WTC11 (cell line): ENCODE results near the gene CD80. TPM values are rescaled to one million over a fixed set of nuclear protein-coding genes. Genes with fewer than 3 reads are reported as not detected.

Source experiments
- ATAC-seq: fragments of 200-7000 bp; cut with Tn5 transposase; 2 replicates; pipeline ENCODE4 v1.10.0; 2021; ENCODE audit warnings: mild to moderate bottlenecking, moderate library complexity
- CTCF ChIA-PET: fragments of 300-600 bp; sonication (Branson Sonifier 250); formaldehyde crosslinking; loops from one replicate; lab custom pipeline; 2021; ENCODE audit warnings: antibody characterized with exemption; lab: Charles Lee
- POLR2A ChIA-PET: fragments of 350-600 bp; sonication (Branson Sonifier 250); formaldehyde crosslinking; loops from one replicate; lab custom pipeline; 2021; ENCODE audit warnings: antibody characterized with exemption; lab: Charles Lee
- DNase-seq: peaks from one replicate; pipeline ENCODE4 v3.0.0; 2021; ENCODE audit warnings: low spot score
- H3K27ac Mint-ChIP-seq: 2 replicates; pipeline ENCODE4 v1.8.0; 2021; ENCODE audit warnings: mixed read lengths
- H3K27me3 Mint-ChIP-seq: 2 replicates; pipeline ENCODE4 v1.8.0; 2021; ENCODE audit warnings: low read depth, mild to moderate bottlenecking, moderate library complexity, mixed read lengths
- H3K36me3 Mint-ChIP-seq: 2 replicates; pipeline ENCODE4 v1.8.0; 2021; ENCODE audit warnings: mixed read lengths
- H3K4me1 Mint-ChIP-seq: 2 replicates; pipeline ENCODE4 v1.8.0; 2022; ENCODE audit warnings: mixed read lengths
- H3K4me3 Mint-ChIP-seq: 2 replicates; pipeline ENCODE4 v1.8.0; 2021; ENCODE audit warnings: mild to moderate bottlenecking, moderate library complexity, mixed read lengths
- H3K9me3 Mint-ChIP-seq: 2 replicates; pipeline ENCODE4 v1.8.0; 2021; ENCODE audit warnings: mixed read lengths
- ARID4B ChIP-seq: sonication (generic); formaldehyde crosslinking; IDR thresholded peaks from 2 replicates; pipeline ENCODE4 v1.8.0; 2023; ENCODE audit warnings: missing genetic modification reagents, mild to moderate bottlenecking, borderline replicate concordance
- CREM ChIP-seq: sonication (generic); formaldehyde crosslinking; IDR thresholded peaks from 2 replicates; pipeline ENCODE4 v1.8.1; 2022; ENCODE audit warnings: mild to moderate bottlenecking, missing genetic modification reagents, moderate library complexity
- CTCF ChIP-seq: fragments of 200-600 bp; IDR thresholded peaks from 2 replicates; pipeline ENCODE4 v1.8.0; 2022; ENCODE audit warnings: antibody characterized with exemption
- ELF4 ChIP-seq: sonication (generic); formaldehyde crosslinking; IDR thresholded peaks from 2 replicates; pipeline ENCODE4 v1.8.1; 2022; ENCODE audit warnings: low read depth, mild to moderate bottlenecking, moderate library complexity, missing genetic modification reagents
- GRHL2 ChIP-seq: fragments of 250-450 bp; sonication (Bioruptor Pico); IDR thresholded peaks from 2 replicates; pipeline ENCODE4 v1.8.0; 2022; ENCODE audit warnings: mild to moderate bottlenecking, moderate library complexity; ENCODE audit not compliant: insufficient replicate concordance, severe bottlenecking
- GTF2I ChIP-seq: fragments of 250-450 bp; sonication (Bioruptor Pico); conservative IDR thresholded peaks from 2 replicates; pipeline ENCODE4 v1.4.0; 2021; ENCODE audit warnings: mild to moderate bottlenecking
- IRF2 ChIP-seq: sonication (generic); formaldehyde crosslinking; IDR thresholded peaks from 2 replicates; pipeline ENCODE4 v1.8.0; 2022; ENCODE audit warnings: low read depth, missing genetic modification reagents, borderline replicate concordance
- OVOL2 ChIP-seq: fragments of 250-450 bp; sonication (Bioruptor Pico); IDR thresholded peaks from 2 replicates; pipeline ENCODE4 v1.9.0; 2021; ENCODE audit warnings: mild to moderate bottlenecking, borderline replicate concordance
- PRRX2 ChIP-seq: fragments of 250-450 bp; sonication (Bioruptor Pico); IDR thresholded peaks from 2 replicates; pipeline ENCODE4 v1.8.0; 2021; ENCODE audit warnings: mild to moderate bottlenecking
- SOX15 ChIP-seq: fragments of 250-450 bp; sonication (Bioruptor Pico); IDR thresholded peaks from 2 replicates; pipeline ENCODE4 v1.9.0; 2021; ENCODE audit warnings: mild to moderate bottlenecking
- TCF7 ChIP-seq: sonication (generic); formaldehyde crosslinking; IDR thresholded peaks from 2 replicates; pipeline ENCODE4 v1.8.0; 2022; ENCODE audit warnings: mild to moderate bottlenecking, low read depth, missing genetic modification reagents, moderate library complexity
- USF2 ChIP-seq: sonication (generic); formaldehyde crosslinking; IDR thresholded peaks from 2 replicates; pipeline ENCODE4 v1.8.1; 2023; ENCODE audit warnings: mild to moderate bottlenecking, missing genetic modification reagents, moderate library complexity
- ZNF121 ChIP-seq: sonication (generic); formaldehyde crosslinking; IDR thresholded peaks from 2 replicates; pipeline ENCODE4 v1.8.0; 2023; ENCODE audit warnings: missing genetic modification reagents
- ZNF232 ChIP-seq: sonication (generic); formaldehyde crosslinking; IDR thresholded peaks from 2 replicates; pipeline ENCODE4 v1.8.0; 2022; ENCODE audit warnings: mild to moderate bottlenecking, missing genetic modification reagents
- ZNF281 ChIP-seq: sonication (generic); formaldehyde crosslinking; IDR thresholded peaks from 2 replicates; pipeline ENCODE4 v1.8.0; 2023; ENCODE audit warnings: mild to moderate bottlenecking, missing genetic modification reagents
- ZNF396 ChIP-seq: fragments of 250-450 bp; sonication (Bioruptor Pico); IDR thresholded peaks from 2 replicates; pipeline ENCODE4 v1.8.0; 2021; ENCODE audit warnings: mild to moderate bottlenecking, moderate library complexity, borderline replicate concordance
- ZNF671 ChIP-seq: fragments of 250-450 bp; sonication (Bioruptor Pico); IDR thresholded peaks from 2 replicates; pipeline ENCODE4 v1.8.0; 2021; ENCODE audit warnings: mild to moderate bottlenecking
- total RNA-seq: library from RNA; stranded (reverse); gene quantifications from 3 replicates; pipeline ENCODE4 v1.2.3, GENCODE V29; 2021
- TF ChIP-seq, protein P1 (sequence below): sonication (generic); formaldehyde crosslinking; IDR thresholded peaks from 2 replicates; pipeline ENCODE4 v1.8.1; 2023; ENCODE audit warnings: mild to moderate bottlenecking, missing genetic modification reagents
- TF ChIP-seq, protein P2 (sequence below): fragments of 250-450 bp; sonication (Bioruptor Pico); IDR thresholded peaks from 2 replicates; pipeline ENCODE4 v1.8.0; 2021; ENCODE audit warnings: mild to moderate bottlenecking
- TF ChIP-seq, protein P3 (sequence below): sonication (generic); formaldehyde crosslinking; IDR thresholded peaks from 2 replicates; pipeline ENCODE4 v1.8.1; 2023; ENCODE audit warnings: mild to moderate bottlenecking, missing genetic modification reagents, moderate library complexity
- TF ChIP-seq, protein P4 (sequence below): sonication (generic); formaldehyde crosslinking; IDR thresholded peaks from 2 replicates; pipeline ENCODE4 v1.8.0; 2022; ENCODE audit warnings: mild to moderate bottlenecking, missing genetic modification reagents
- TF ChIP-seq, protein P5 (sequence below): sonication (generic); formaldehyde crosslinking; IDR thresholded peaks from 2 replicates; pipeline ENCODE4 v1.8.0; 2022; ENCODE audit warnings: mild to moderate bottlenecking, missing genetic modification reagents

Gene CD80
- total RNA-seq, 1 experiment from 2014 or later = 0.24 TPM

- peaks cover 6% of the 10 kb centered on the region; the same call in 1 of the 2 replicates for H3K9me3 Mint-ChIP-seq
- H3K4me1 Mint-ChIP-seq = peaks cover 13% of the 10 kb centered on the region
- H3K27me3 Mint-ChIP-seq = peaks cover 32% of the 10 kb centered on the region
- H3K4me3 Mint-ChIP-seq = peak within 1 kb of the TSS; percentile 92
- ATAC-seq (peak; percentile 90), DNase-seq (peak; percentile 78)
- H3K36me3 Mint-ChIP-seq = no peaks in the 10 kb centered on the region
- peak within 1 kb of the TSS; percentile 69 for H3K27ac Mint-ChIP-seq
- CTCF ChIA-PET = interaction anchor here (0.5 to 2.5 kb wide), 4 partner anchors 21 to 102 kb away, joined by 3 to 12 read pairs (median 4); no protein-coding TSS in a partner anchor
- POLR2A ChIA-PET = interaction anchor here (0.6 kb wide), 1 partner anchor 233 kb away, joined by 3 read pairs; no protein-coding TSS in a partner anchor
- no peak for TF ChIP-seq ZNF121 (CRISPR knock-in tag)
- TF ChIP-seq, protein P1, sequence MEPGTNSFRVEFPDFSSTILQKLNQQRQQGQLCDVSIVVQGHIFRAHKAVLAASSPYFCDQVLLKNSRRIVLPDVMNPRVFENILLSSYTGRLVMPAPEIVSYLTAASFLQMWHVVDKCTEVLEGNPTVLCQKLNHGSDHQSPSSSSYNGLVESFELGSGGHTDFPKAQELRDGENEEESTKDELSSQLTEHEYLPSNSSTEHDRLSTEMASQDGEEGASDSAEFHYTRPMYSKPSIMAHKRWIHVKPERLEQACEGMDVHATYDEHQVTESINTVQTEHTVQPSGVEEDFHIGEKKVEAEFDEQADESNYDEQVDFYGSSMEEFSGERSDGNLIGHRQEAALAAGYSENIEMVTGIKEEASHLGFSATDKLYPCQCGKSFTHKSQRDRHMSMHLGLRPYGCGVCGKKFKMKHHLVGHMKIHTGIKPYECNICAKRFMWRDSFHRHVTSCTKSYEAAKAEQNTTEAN (CRISPR knock-in tag) = no peak
- no peak for TF ChIP-seq USF2 (CRISPR knock-in tag)
- TF ChIP-seq ZNF281 (CRISPR knock-in tag) = peak; percentile 54; the same call in 1 of the 2 replicates
- no peak for TF ChIP-seq SOX15
- TF ChIP-seq GTF2I (CRISPR knock-in tag) = no peak
- TF ChIP-seq IRF2 (CRISPR knock-in tag) = no peak
- TF ChIP-seq, protein P2, sequence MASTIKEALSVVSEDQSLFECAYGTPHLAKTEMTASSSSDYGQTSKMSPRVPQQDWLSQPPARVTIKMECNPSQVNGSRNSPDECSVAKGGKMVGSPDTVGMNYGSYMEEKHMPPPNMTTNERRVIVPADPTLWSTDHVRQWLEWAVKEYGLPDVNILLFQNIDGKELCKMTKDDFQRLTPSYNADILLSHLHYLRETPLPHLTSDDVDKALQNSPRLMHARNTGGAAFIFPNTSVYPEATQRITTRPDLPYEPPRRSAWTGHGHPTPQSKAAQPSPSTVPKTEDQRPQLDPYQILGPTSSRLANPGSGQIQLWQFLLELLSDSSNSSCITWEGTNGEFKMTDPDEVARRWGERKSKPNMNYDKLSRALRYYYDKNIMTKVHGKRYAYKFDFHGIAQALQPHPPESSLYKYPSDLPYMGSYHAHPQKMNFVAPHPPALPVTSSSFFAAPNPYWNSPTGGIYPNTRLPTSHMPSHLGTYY (CRISPR knock-in tag) = no peak
- TF ChIP-seq, protein P3, sequence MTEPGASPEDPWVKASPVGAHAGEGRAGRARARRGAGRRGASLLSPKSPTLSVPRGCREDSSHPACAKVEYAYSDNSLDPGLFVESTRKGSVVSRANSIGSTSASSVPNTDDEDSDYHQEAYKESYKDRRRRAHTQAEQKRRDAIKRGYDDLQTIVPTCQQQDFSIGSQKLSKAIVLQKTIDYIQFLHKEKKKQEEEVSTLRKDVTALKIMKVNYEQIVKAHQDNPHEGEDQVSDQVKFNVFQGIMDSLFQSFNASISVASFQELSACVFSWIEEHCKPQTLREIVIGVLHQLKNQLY = no peak
- TF ChIP-seq ZNF232 (CRISPR knock-in tag) = no peak
- TF ChIP-seq TCF7 (CRISPR knock-in tag) = no peak
- no peak; the same call in 1 of the 2 replicates for TF ChIP-seq ARID4B (CRISPR knock-in tag)
- TF ChIP-seq, protein P4, sequence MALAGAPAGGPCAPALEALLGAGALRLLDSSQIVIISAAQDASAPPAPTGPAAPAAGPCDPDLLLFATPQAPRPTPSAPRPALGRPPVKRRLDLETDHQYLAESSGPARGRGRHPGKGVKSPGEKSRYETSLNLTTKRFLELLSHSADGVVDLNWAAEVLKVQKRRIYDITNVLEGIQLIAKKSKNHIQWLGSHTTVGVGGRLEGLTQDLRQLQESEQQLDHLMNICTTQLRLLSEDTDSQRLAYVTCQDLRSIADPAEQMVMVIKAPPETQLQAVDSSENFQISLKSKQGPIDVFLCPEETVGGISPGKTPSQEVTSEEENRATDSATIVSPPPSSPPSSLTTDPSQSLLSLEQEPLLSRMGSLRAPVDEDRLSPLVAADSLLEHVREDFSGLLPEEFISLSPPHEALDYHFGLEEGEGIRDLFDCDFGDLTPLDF = no peak
- no peak for TF ChIP-seq OVOL2 (CRISPR knock-in tag)
- no peak for TF ChIP-seq CTCF
- TF ChIP-seq ZNF396 = no peak
- no peak for TF ChIP-seq PRRX2 (CRISPR knock-in tag)
- TF ChIP-seq GRHL2 = no peak
- TF ChIP-seq CREM (CRISPR knock-in tag) = peak; percentile 79
- no peak for TF ChIP-seq ZNF671 (CRISPR knock-in tag)
- TF ChIP-seq ELF4 (CRISPR knock-in tag) = peak; percentile 52; the same call in 1 of the 2 replicates
- TF ChIP-seq, protein P5, sequence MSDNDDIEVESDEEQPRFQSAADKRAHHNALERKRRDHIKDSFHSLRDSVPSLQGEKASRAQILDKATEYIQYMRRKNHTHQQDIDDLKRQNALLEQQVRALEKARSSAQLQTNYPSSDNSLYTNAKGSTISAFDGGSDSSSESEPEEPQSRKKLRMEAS (CRISPR knock-in tag) = peak; percentile 71
Observed at GRCh38 chr3:119579366-119580066, 20.1 kb upstream of the CD80 start, which contains the start of gene ADPRH. ADPRH (plus strand) TSS chr3:119579492; CDS start chr3:119582170, 2,678 bp downstream.
